ENCODE results near the gene PARD3B. TPM values are rescaled to one million over a fixed set of nuclear protein-coding genes. Genes with fewer than 3 reads are reported as not detected.

PARD3B gene
- total RNA-seq, 4 donors from 2014 or later, result 32.6 to 65.7 (median 38.6) TPM

DNA sequence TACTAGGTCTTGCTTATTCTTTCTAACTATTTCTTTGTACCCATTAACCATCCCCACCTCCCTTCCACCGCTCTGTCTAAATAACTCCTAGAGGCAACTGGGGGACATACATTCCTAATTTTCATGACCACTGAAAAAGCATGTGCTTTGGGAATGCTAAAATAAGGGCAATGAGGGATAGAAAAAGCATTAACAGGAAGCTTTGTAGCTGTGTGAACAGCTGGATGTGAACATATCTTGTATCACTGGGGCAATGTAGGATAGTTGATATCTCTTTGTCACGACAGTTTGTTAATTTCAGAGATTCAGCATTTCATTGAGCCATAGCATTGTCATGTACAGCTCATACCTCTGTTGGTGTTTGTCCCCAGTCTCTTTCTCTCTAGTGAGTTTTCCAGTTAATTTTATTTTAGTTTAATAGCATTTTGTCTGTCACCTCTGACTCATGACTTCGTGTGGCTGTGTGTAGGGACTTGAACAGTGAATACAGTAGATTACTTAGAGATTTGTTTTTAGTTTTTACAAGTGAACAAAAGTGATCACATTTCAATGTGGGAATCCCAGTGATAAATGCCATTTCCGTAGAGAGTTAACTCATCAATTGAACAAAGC, 906.7 kb downstream of the PARD3B start:
- in situ Hi-C loops (cut with MboI; ENCODE audit: low pct_ligation_motif_present in 1 of 4, low pct_unique_long_range_greater_than_20kb in 1 of 4, low sequenced_read_pairs in 3 of 4) (no loop called here), intact Hi-C loops (cut with DNase I; ENCODE audit: low total_unique reads) (no loop called here)
- Histone ChIP-seq H3K27me3 (no peaks in the 10 kb centered on the region), H3K4me3 (no peak overlapping the region), H3K36me3 (no peaks in the 10 kb centered on the region), H3K27ac (no peak overlapping the region), H3K9me3 (no peaks in the 10 kb centered on the region), H3K4me1 (no peaks in the 10 kb centered on the region)
- 76 to 84% methylated on average over 2 to 4 of the region's 4 CpGs for WGBS, 2 donors (ENCODE audit: low coverage in 1 of 2)
- no peak for TF ChIP-seq EP300 (IDR thresholded peaks at IDR 0.05; ENCODE audit: low read depth)
- TF ChIP-seq POLR2AphosphoS5 (IDR thresholded peaks at IDR 0.05), result no peak
- TF ChIP-seq, protein P1, sequence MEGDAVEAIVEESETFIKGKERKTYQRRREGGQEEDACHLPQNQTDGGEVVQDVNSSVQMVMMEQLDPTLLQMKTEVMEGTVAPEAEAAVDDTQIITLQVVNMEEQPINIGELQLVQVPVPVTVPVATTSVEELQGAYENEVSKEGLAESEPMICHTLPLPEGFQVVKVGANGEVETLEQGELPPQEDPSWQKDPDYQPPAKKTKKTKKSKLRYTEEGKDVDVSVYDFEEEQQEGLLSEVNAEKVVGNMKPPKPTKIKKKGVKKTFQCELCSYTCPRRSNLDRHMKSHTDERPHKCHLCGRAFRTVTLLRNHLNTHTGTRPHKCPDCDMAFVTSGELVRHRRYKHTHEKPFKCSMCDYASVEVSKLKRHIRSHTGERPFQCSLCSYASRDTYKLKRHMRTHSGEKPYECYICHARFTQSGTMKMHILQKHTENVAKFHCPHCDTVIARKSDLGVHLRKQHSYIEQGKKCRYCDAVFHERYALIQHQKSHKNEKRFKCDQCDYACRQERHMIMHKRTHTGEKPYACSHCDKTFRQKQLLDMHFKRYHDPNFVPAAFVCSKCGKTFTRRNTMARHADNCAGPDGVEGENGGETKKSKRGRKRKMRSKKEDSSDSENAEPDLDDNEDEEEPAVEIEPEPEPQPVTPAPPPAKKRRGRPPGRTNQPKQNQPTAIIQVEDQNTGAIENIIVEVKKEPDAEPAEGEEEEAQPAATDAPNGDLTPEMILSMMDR (IDR thresholded peaks at IDR 0.05), result no peak
- no peak for TF ChIP-seq POLR2A (IDR thresholded peaks at IDR 0.05)
- no peak for DNase-seq

GRCh38 chr2:205453202-205453601, 907.9 kb downstream of the PARD3B start:
- Histone ChIP-seq H3K9me3 (no peaks in the 10 kb centered on the region), H3K4me3 (no peak overlapping the region), H3K27me3 (no peaks in the 10 kb centered on the region), H3K4me1 (no peaks in the 10 kb centered on the region), H3K27ac (no peak overlapping the region), H3K36me3 (no peaks in the 10 kb centered on the region)
- TF ChIP-seq, protein P1 (IDR thresholded peaks at IDR 0.05), result no peak
- TF ChIP-seq POLR2A (IDR thresholded peaks at IDR 0.05), result no peak
- no peak for TF ChIP-seq EP300 (IDR thresholded peaks at IDR 0.05; ENCODE audit: low read depth)
- no peak for TF ChIP-seq POLR2AphosphoS5 (IDR thresholded peaks at IDR 0.05)
- intact Hi-C loops (cut with DNase I; ENCODE audit: low total_unique reads), result no loop called here
- in situ Hi-C loops (cut with MboI; ENCODE audit: low pct_ligation_motif_present in 1 of 4, low pct_unique_long_range_greater_than_20kb in 1 of 4, low sequenced_read_pairs in 3 of 4), result no loop called here
- DNase-seq, result no peak
- WGBS, 2 donors (ENCODE audit: low coverage in 1 of 2), result 82 to 89% methylated on average over 4 of the region's 4 CpGs

DNA sequence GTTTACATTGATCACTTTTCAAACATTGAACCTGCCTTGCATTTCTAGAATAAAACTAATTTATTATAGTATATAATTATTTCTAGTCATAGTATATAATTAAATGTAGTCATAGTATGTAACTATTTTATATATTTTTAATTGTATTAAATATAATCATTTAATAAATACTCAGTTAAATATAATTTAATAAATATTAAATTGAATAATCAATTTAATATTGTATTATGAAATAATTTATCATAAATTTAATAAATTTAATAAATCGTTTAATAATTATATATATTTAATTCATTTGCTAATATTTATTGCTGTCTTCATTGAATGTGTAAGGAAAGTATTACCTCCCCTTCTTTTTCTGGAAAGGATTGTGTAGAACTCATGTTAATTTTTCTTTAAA, 911.4 kb downstream of the PARD3B start:
- no peak for TF ChIP-seq EP300 (IDR thresholded peaks at IDR 0.05; ENCODE audit: low read depth)
- H3K27ac ChIP-seq, result no peak overlapping the region
- no peaks in the 10 kb centered on the region for H3K4me1 ChIP-seq
- no peak for DNase-seq
- in situ Hi-C loops (cut with MboI; ENCODE audit: low pct_ligation_motif_present in 1 of 4, low pct_unique_long_range_greater_than_20kb in 1 of 4, low sequenced_read_pairs in 3 of 4) (no loop called here), intact Hi-C loops (cut with DNase I; ENCODE audit: low total_unique reads) (no loop called here)
- no peaks in the 10 kb centered on the region for H3K27me3 ChIP-seq
- no peak overlapping the region for H3K4me3 ChIP-seq
- 79 to 88% methylated on average over 1 of the region's 1 CpG for WGBS, 2 donors (ENCODE audit: low coverage in 1 of 2)
- H3K9me3 ChIP-seq, result no peaks in the 10 kb centered on the region
- no peaks in the 10 kb centered on the region for H3K36me3 ChIP-seq

DNA sequence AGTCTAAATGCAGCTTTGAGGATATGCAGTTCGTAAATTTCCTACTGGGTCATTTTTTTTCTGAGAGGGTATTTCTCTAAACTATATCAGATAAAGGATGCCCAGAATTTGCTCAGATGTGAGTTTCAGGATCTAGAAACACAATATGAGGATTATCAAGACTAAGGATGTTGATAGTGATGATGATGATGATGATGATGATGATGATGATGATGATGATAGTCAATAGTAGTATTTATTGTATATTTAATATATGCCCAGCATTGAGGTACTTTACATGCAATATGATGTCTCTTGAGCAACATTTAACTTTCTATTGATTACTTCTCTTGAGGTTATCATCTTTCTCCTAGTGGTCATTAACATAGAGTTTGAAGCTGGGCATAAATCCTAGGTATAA, 914.9 kb downstream of the PARD3B start:
- Histone ChIP-seq H3K9me3 (no peaks in the 10 kb centered on the region), H3K4me3 (no peak overlapping the region), H3K27me3 (no peaks in the 10 kb centered on the region), H3K27ac (no peak overlapping the region), H3K4me1 (no peaks in the 10 kb centered on the region), H3K36me3 (no peaks in the 10 kb centered on the region)
- TF ChIP-seq POLR2A (IDR thresholded peaks at IDR 0.05) (no peak), POLR2AphosphoS5 (IDR thresholded peaks at IDR 0.05) (no peak), EP300 (IDR thresholded peaks at IDR 0.05; ENCODE audit: low read depth) (no peak)
- TF ChIP-seq, protein P1 (IDR thresholded peaks at IDR 0.05), result no peak
- WGBS, 2 donors (ENCODE audit: low coverage in 1 of 2), result 93 to 100% methylated on average over 1 of the region's 1 CpG
- in situ Hi-C loops (cut with MboI; ENCODE audit: low pct_ligation_motif_present in 1 of 4, low pct_unique_long_range_greater_than_20kb in 1 of 4, low sequenced_read_pairs in 3 of 4) (no loop called here), intact Hi-C loops (cut with DNase I; ENCODE audit: low total_unique reads) (no loop called here)
- no peak for DNase-seq

DNA sequence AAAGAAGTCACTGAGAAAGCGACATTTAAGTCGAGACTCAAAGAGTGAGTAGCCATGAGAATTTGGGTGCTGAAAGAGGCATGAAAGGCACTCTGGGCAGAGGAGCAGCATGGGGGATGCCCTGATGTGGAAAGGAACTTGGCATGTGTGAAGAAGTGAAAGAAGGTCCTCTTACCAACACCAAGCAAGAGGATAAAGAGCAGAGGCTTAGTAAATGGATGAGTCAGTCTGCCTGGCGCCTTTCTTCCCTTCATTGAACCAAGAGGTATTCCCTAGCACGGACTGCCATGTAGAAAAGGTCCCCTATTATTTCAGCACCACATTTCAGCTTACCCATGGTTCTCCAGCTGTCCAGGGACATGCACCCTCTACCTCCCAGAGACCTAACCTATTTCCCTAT, 915.9 kb downstream of the PARD3B start:
- no peak overlapping the region for H3K27ac ChIP-seq
- H3K4me3 ChIP-seq, result no peak overlapping the region
- no peaks in the 10 kb centered on the region for H3K27me3 ChIP-seq
- in situ Hi-C loops (cut with MboI; ENCODE audit: low pct_ligation_motif_present in 1 of 4, low pct_unique_long_range_greater_than_20kb in 1 of 4, low sequenced_read_pairs in 3 of 4) (no loop called here), intact Hi-C loops (cut with DNase I; ENCODE audit: low total_unique reads) (no loop called here)
- no peak for DNase-seq
- TF ChIP-seq POLR2AphosphoS5 (IDR thresholded peaks at IDR 0.05) (no peak), POLR2A (IDR thresholded peaks at IDR 0.05) (no peak), EP300 (IDR thresholded peaks at IDR 0.05; ENCODE audit: low read depth) (no peak)
- TF ChIP-seq, protein P1 (IDR thresholded peaks at IDR 0.05), result no peak
- no peaks in the 10 kb centered on the region for H3K4me1 ChIP-seq
- no peaks in the 10 kb centered on the region for H3K36me3 ChIP-seq
- no peaks in the 10 kb centered on the region for H3K9me3 ChIP-seq
- 73 to 85% methylated on average over 2 to 4 of the region's 4 CpGs for WGBS, 2 donors (ENCODE audit: low coverage in 1 of 2)

Data from transverse colon (tissue), 4 donors.